GM06990 (cell line): ENCODE data around the gene SUN2.

Experiments
- DNase-seq: peaks from one replicate; pipeline ENCODE4 v3.0.0-alpha.2; 2011; ENCODE audit not compliant: insufficient read length; ENCODE audit errors: extremely low read depth
- H3K27me3 ChIP-seq: replicated peaks from 2 replicates; pipeline ENCODE4 v1.6.0; 2011; ENCODE audit warnings: low read length; ENCODE audit not compliant: control insufficient read depth, insufficient read depth
- H3K36me3 ChIP-seq: 2 replicates; pipeline ENCODE4 v1.5.1; 2011; ENCODE audit warnings: low read length; ENCODE audit not compliant: control insufficient read depth, insufficient read depth
- H3K4me3 ChIP-seq: replicated peaks from 2 replicates; pipeline ENCODE4 v1.5.1; 2011; ENCODE audit warnings: low read depth, mild to moderate bottlenecking, control low read depth, low read length
- CTCF ChIP-seq: IDR thresholded peaks from 2 replicates; pipeline ENCODE4 v1.5.1; 2011; ENCODE audit warnings: low read length, control low read depth, mild to moderate bottlenecking, inconsistent platforms; ENCODE audit not compliant: insufficient read depth, poor library complexity, severe bottlenecking

Gene SUN2

GRCh38 chr22:38789606-38790005 lies 33.8 kb upstream of the SUN2 start:
- DNase-seq: no peak
- no peak for TF ChIP-seq CTCF
- Histone ChIP-seq H3K27me3 (no peaks in the 10 kb centered on the region), H3K36me3 (no peaks in the 10 kb centered on the region; the same call in 1 of the 2 replicates), H3K4me3 (no peak overlapping the region)

- Histone ChIP-seq H3K27me3 (no peaks in the 10 kb centered on the region), H3K36me3 (no peaks in the 10 kb centered on the region; the same call in 1 of the 2 replicates), H3K4me3 (no peak overlapping the region)
- TF ChIP-seq CTCF: no peak
- no peak for DNase-seq
Measured at GRCh38 chr22:38788846-38789245, 33.0 kb upstream of the SUN2 start.

GRCh38 chr22:38788021-38788816 lies 32.4 kb upstream of the SUN2 start:
- Histone ChIP-seq H3K36me3 (no peaks in the 10 kb centered on the region; the same call in 1 of the 2 replicates), H3K27me3 (no peaks in the 10 kb centered on the region), H3K4me3 (no peak overlapping the region)
- DNase-seq: no peak
- no peak for TF ChIP-seq CTCF

GRCh38 chr22:38786631-38787030 lies 30.8 kb upstream of the SUN2 start:
- no peak for TF ChIP-seq CTCF
- Histone ChIP-seq H3K27me3 (no peaks in the 10 kb centered on the region), H3K36me3 (no peaks in the 10 kb centered on the region; the same call in 1 of the 2 replicates), H3K4me3 (no peak overlapping the region)
- no peak for DNase-seq

GRCh38 chr22:38784856-38785255 lies 29.1 kb upstream of the SUN2 start:
- Histone ChIP-seq H3K27me3 (no peaks in the 10 kb centered on the region), H3K36me3 (no peaks in the 10 kb centered on the region; the same call in 1 of the 2 replicates), H3K4me3 (no peak overlapping the region)
- DNase-seq: no peak
- TF ChIP-seq CTCF: no peak
